ENCODE results near the gene TASOR.
"Not testable (repeated sequence)": the region's sequence is repeated elsewhere in the genome, so short reads cannot be mapped to it uniquely, and the experiment has no call there.

Gene TASOR

GRCh38 chr3:56693750-56694149 lies 10.7 kb upstream of the TASOR start:
- H3K27ac ChIP-seq (ENCODE audit: insufficient read depth in 1 of 2, low read depth in 1 of 2, low read length in 2 of 2, poor library complexity in 1 of 2, severe bottlenecking in 2 of 2): no peak overlapping the region
- CTCF ChIA-PET: interaction anchor here (1.1 to 2.2 kb wide), 4 partner anchors 8 to 295 kb away, joined by 3 to 11 read pairs (median 6); no protein-coding TSS in a partner anchor

DNA sequence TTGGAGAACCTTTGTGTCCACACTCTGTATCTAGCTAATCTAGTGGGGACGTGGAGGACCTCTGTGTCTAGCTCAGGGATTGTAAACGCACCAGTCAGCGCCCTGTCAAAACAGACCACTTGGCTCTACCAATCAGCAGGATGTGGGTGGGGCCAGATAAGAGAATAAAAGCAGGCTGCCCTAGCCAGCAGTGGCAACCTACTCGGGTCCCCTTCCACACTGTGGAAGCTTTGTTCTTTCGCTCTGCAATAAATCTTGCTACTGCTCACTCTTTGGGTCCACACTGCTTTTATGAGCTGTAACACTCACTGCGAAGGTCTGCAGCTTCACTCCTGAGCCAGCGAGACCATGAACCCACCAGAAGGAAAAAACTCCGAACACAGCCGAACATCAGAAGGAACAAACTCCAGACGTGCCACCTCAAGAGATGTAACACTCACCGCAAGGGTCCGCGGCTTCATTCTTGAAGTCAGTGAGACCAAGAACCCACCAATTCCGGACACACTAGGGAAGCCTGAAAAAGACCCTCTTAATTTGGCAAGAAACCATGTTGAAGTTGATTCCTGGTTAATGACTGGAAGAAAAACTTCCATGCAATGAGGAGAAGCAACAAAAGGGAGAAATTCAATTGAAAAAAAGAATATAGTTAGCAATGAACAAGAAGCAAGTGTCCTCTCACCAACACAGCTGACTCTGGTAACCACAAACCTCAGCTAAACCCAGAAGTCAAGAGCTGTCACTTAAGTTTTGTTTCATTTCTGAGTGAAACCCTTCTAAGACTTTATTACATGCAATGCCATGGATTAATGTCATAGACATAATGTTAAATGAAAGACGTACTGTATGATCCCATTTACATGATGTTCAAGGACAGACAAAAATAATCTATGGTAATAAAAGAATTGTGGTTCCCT lies 9.7 kb upstream of the TASOR start:
- DNase-seq: peak; percentile 42 to 91 (median 87)
- WGBS (ENCODE audit: insufficient coverage): 86% methylated on average over 6 of the region's 15 CpGs
- peaks cover 0 to 35% (median 30%) of the 10 kb centered on the region in 4 experiments for H3K4me1 ChIP-seq (ENCODE audit: control extremely low read depth in 1 of 4, control insufficient read depth in 4 of 4, insufficient read depth in 4 of 4, low read length in 3 of 4)
- CTCF ChIA-PET: interaction anchor here (0.9 to 2.1 kb wide), 4 partner anchors 9 to 298 kb away, joined by 3 to 7 read pairs (median 4); no protein-coding TSS in a partner anchor
- peak overlapping the region in 2 of 7 experiments; percentile 14 to 21 for H3K4me3 ChIP-seq (ENCODE audit: control insufficient read depth in 1 of 7, extremely low read depth in 1 of 7, insufficient read depth in 4 of 7, low read depth in 2 of 7, low read length in 6 of 7)
- not testable (repeated sequence) for H3K27ac ChIP-seq (ENCODE audit: insufficient read depth in 1 of 2, low read depth in 1 of 2, low read length in 2 of 2, poor library complexity in 1 of 2, severe bottlenecking in 2 of 2); H3K9me3 ChIP-seq (ENCODE audit: control extremely low read depth in 1 of 5, control insufficient read depth in 4 of 5, insufficient read depth in 2 of 5, low read depth in 1 of 5, low read length in 4 of 5); H3K27me3 ChIP-seq (replicated peaks in 2 of 5; ENCODE audit: control insufficient read depth in 4 of 5, insufficient read depth in 5 of 5, low read length in 4 of 5); H3K36me3 ChIP-seq (ENCODE audit: control insufficient read depth in 4 of 4, insufficient read depth in 4 of 4, low read length in 3 of 4)
- POLR2A ChIA-PET: interaction anchor here (0.7 to 1.4 kb wide), 2 partner anchors 10 to 1136 kb away, joined by 3 to 6 read pairs; no protein-coding TSS in a partner anchor

More at GRCh38 chr3:56693750-56694149, 10.7 kb upstream of the TASOR start:
- POLR2A ChIA-PET: interaction anchor here (1.4 kb wide), 1 partner anchor 11 kb away, joined by 6 read pairs; no protein-coding TSS in a partner anchor
- Histone ChIP-seq H3K36me3 (ENCODE audit: control insufficient read depth in 4 of 4, insufficient read depth in 4 of 4, low read length in 3 of 4) (no peaks in the 10 kb centered on the region), H3K27me3 (replicated peaks in 2 of 5; ENCODE audit: control insufficient read depth in 4 of 5, insufficient read depth in 5 of 5, low read length in 4 of 5) (no peaks in the 10 kb centered on the region), H3K4me1 (ENCODE audit: control extremely low read depth in 1 of 4, control insufficient read depth in 4 of 4, insufficient read depth in 4 of 4, low read length in 3 of 4) (peaks cover 0 to 35% (median 30%) of the 10 kb centered on the region in 4 experiments), H3K4me3 (ENCODE audit: control insufficient read depth in 1 of 7, extremely low read depth in 1 of 7, insufficient read depth in 4 of 7, low read depth in 2 of 7, low read length in 6 of 7) (peak overlapping the region in 1 of 7 experiments; percentile 8), H3K9me3 (ENCODE audit: control extremely low read depth in 1 of 5, control insufficient read depth in 4 of 5, insufficient read depth in 2 of 5, low read depth in 1 of 5, low read length in 4 of 5) (no peaks in the 10 kb centered on the region)
- 0% methylated on average over 2 of the region's 3 CpGs for WGBS (ENCODE audit: insufficient coverage)
- peak; percentile 22 to 55 (median 48) for DNase-seq

DNA sequence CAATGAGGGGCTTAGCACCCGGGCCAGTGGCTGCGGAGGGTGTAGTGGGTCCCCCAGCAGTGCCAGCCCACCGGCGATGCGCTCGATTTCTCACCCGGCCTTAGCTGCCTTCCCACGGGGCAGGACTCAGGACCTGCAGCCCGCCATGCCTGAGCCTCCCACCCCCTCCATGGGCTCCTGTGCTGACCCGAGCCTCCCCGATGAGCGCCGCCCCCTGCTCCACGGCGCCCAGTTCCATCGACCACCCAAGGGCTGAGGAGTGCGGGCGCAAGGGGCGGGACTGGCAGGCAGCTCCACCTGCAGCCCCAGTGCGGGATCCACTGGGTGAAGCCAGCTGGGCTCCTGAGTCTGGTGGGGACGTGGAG lies 8.9 kb upstream of the TASOR start:
- peaks cover 0 to 35% (median 30%) of the 10 kb centered on the region in 4 experiments for H3K4me1 ChIP-seq (ENCODE audit: control extremely low read depth in 1 of 4, control insufficient read depth in 4 of 4, insufficient read depth in 4 of 4, low read length in 3 of 4)
- H3K9me3 ChIP-seq (ENCODE audit: control extremely low read depth in 1 of 5, control insufficient read depth in 4 of 5, insufficient read depth in 2 of 5, low read depth in 1 of 5, low read length in 4 of 5); H3K27ac ChIP-seq (ENCODE audit: insufficient read depth in 1 of 2, low read depth in 1 of 2, low read length in 2 of 2, poor library complexity in 1 of 2, severe bottlenecking in 2 of 2); H3K4me3 ChIP-seq (ENCODE audit: control insufficient read depth in 1 of 7, extremely low read depth in 1 of 7, insufficient read depth in 4 of 7, low read depth in 2 of 7, low read length in 6 of 7); H3K36me3 ChIP-seq (ENCODE audit: control insufficient read depth in 4 of 4, insufficient read depth in 4 of 4, low read length in 3 of 4); H3K27me3 ChIP-seq (replicated peaks in 2 of 5; ENCODE audit: control insufficient read depth in 4 of 5, insufficient read depth in 5 of 5, low read length in 4 of 5); POLR2A ChIA-PET; DNase-seq: not testable (repeated sequence)
- 87% methylated on average over 9 of the region's 21 CpGs for WGBS (ENCODE audit: insufficient coverage)
- CTCF ChIA-PET: interaction anchor here (0.8 to 2.1 kb wide), 2 partner anchors 10 to 94 kb away, joined by 3 to 7 read pairs; no protein-coding TSS in a partner anchor

- 99% methylated on average over 13 of the region's 19 CpGs for WGBS (ENCODE audit: insufficient coverage)
- Histone ChIP-seq H3K27ac (ENCODE audit: insufficient read depth in 1 of 2, low read depth in 1 of 2, low read length in 2 of 2, poor library complexity in 1 of 2, severe bottlenecking in 2 of 2) (no peak overlapping the region), H3K4me3 (ENCODE audit: control insufficient read depth in 1 of 7, extremely low read depth in 1 of 7, insufficient read depth in 4 of 7, low read depth in 2 of 7, low read length in 6 of 7) (no peak overlapping the region), H3K36me3 (ENCODE audit: control insufficient read depth in 4 of 4, insufficient read depth in 4 of 4, low read length in 3 of 4) (no peaks in the 10 kb centered on the region), H3K9me3 (ENCODE audit: control extremely low read depth in 1 of 5, control insufficient read depth in 4 of 5, insufficient read depth in 2 of 5, low read depth in 1 of 5, low read length in 4 of 5) (no peaks in the 10 kb centered on the region), H3K4me1 (ENCODE audit: control extremely low read depth in 1 of 4, control insufficient read depth in 4 of 4, insufficient read depth in 4 of 4, low read length in 3 of 4) (peaks cover 0 to 31% (median 27%) of the 10 kb centered on the region in 4 experiments), H3K27me3 (replicated peaks in 2 of 5; ENCODE audit: control insufficient read depth in 4 of 5, insufficient read depth in 5 of 5, low read length in 4 of 5) (no peaks in the 10 kb centered on the region)
- no peak for DNase-seq
- CTCF ChIA-PET: interaction anchor here (0.6 to 2.1 kb wide), 3 partner anchors 10 to 94 kb away, joined by 3 to 7 read pairs (median 3); no protein-coding TSS in a partner anchor
- POLR2A ChIA-PET: no interaction called here
Observed at GRCh38 chr3:56691165-56692000, 8.3 kb upstream of the TASOR start.

- WGBS (ENCODE audit: insufficient coverage): 100% methylated on average over 1 of the region's 1 CpG
- POLR2A ChIA-PET: no interaction called here
- Histone ChIP-seq H3K9me3 (ENCODE audit: control extremely low read depth in 1 of 5, control insufficient read depth in 4 of 5, insufficient read depth in 2 of 5, low read depth in 1 of 5, low read length in 4 of 5) (no peaks in the 10 kb centered on the region), H3K4me1 (ENCODE audit: control extremely low read depth in 1 of 4, control insufficient read depth in 4 of 4, insufficient read depth in 4 of 4, low read length in 3 of 4) (peaks cover 0 to 19% (median 18%) of the 10 kb centered on the region in 4 experiments), H3K4me3 (ENCODE audit: control insufficient read depth in 1 of 7, extremely low read depth in 1 of 7, insufficient read depth in 4 of 7, low read depth in 2 of 7, low read length in 6 of 7) (no peak overlapping the region), H3K27ac (ENCODE audit: insufficient read depth in 1 of 2, low read depth in 1 of 2, low read length in 2 of 2, poor library complexity in 1 of 2, severe bottlenecking in 2 of 2) (no peak overlapping the region), H3K27me3 (replicated peaks in 2 of 5; ENCODE audit: control insufficient read depth in 4 of 5, insufficient read depth in 5 of 5, low read length in 4 of 5) (no peaks in the 10 kb centered on the region), H3K36me3 (ENCODE audit: control insufficient read depth in 4 of 4, insufficient read depth in 4 of 4, low read length in 3 of 4) (no peaks in the 10 kb centered on the region)
- CTCF ChIA-PET: interaction anchor here (0.7 to 0.8 kb wide), 2 partner anchors 111 to 299 kb away, joined by 3 read pairs; no protein-coding TSS in a partner anchor
- no peak for DNase-seq
Observed at GRCh38 chr3:56689303-56689702, 6.2 kb upstream of the TASOR start.

DNA sequence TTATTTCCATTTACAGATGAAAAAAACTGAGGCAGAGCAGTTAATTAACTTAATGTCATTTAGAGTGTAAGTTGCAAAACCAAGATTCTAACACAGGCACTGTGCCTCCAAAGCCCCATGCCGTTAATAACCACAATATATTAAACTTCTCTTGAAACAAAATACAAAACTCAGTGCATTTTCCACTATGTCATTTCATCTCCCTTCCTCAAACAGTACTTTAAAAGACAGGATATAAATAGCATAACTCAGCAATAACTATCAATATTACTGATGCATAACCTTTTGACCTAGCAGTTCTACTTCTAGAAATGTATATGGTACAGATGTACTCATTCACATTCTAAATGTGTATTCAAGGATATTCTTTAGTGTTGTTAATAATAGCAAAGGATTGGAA lies 5.1 kb upstream of the TASOR start:
- no peak for DNase-seq
- H3K9me3 ChIP-seq (ENCODE audit: control extremely low read depth in 1 of 5, control insufficient read depth in 4 of 5, insufficient read depth in 2 of 5, low read depth in 1 of 5, low read length in 4 of 5): peaks cover 0 to 4% (median 0%) of the 10 kb centered on the region in 5 experiments
- no peaks in the 10 kb centered on the region for H3K27me3 ChIP-seq (replicated peaks in 2 of 5; ENCODE audit: control insufficient read depth in 4 of 5, insufficient read depth in 5 of 5, low read length in 4 of 5)
- ChIA-PET CTCF (no interaction called here), POLR2A (no interaction called here)
- H3K4me1 ChIP-seq (ENCODE audit: control extremely low read depth in 1 of 4, control insufficient read depth in 4 of 4, insufficient read depth in 4 of 4, low read length in 3 of 4): peaks cover 0 to 11% (median 9%) of the 10 kb centered on the region in 4 experiments
- no peak overlapping the region for H3K4me3 ChIP-seq (ENCODE audit: control insufficient read depth in 1 of 7, extremely low read depth in 1 of 7, insufficient read depth in 4 of 7, low read depth in 2 of 7, low read length in 6 of 7)
- H3K36me3 ChIP-seq (ENCODE audit: control insufficient read depth in 4 of 4, insufficient read depth in 4 of 4, low read length in 3 of 4): peaks cover 0 to 2% (median 0%) of the 10 kb centered on the region in 4 experiments
- H3K27ac ChIP-seq (ENCODE audit: insufficient read depth in 1 of 2, low read depth in 1 of 2, low read length in 2 of 2, poor library complexity in 1 of 2, severe bottlenecking in 2 of 2): no peak overlapping the region
- WGBS (ENCODE audit: insufficient coverage): no CpG with 5 or more reads among the region's 1 CpG

All from common myeloid progenitor, CD34-positive (primary cell).